GM20431 (cell line): Measurements from ENCODE around the gene ARHGAP8.

ENCODE experiments used
- in situ Hi-C: fragments of 300-500 bp; cut with MseI, MboI; formaldehyde crosslinking; loops from one replicate; pipeline ENCODE4 v1.15.0; 2020; ENCODE audit warnings: low sequenced_read_pairs; ENCODE audit not compliant: unreplicated experiment

Gene ARHGAP8

GRCh38 chr22:44724416-44724815 lies 28.0 kb upstream of the ARHGAP8 start:
- in situ Hi-C loops: no loop called here

DNA sequence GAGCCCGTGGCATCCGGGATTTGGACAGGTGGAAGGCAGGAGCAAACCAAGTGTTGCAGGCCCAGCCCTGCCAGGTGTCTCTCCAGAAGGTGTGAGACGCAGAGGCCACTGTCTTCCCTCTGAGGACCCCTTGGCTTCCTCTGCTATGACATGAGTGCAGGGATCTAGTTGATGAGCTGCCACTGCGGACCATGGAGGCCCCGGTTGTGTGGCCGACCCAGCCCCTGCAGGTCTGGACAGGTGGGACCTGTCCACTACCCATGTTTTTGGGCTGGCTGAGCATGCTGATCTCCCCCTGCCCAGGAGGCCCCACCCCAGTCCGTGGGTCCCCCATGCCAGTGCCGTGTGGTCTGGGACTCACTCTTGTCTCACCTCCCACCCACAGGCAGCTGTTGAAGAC lies 27.5 kb upstream of the ARHGAP8 start:
- in situ Hi-C loops: no loop called here

DNA sequence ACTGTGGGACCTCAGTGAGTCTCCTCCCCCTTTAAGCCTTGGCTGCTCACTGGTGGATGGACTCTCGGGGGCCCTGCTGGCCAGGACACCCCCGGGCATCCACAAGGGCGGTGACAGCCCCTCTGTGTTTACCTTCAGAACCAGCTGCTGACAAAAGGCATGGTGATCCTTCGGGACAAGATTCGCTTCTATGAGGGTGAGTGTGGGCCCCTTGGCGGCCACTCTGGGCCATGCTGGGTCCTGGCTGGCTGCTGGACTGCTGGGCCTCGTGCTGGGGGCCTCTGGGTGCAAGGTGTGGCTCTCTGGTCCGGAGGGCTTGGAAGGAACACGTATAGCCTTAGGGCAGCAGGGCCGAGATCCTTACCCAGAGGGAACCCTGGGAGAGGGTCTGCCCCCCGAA lies 25.9 kb upstream of the ARHGAP8 start:
- in situ Hi-C loops: no loop called here

DNA sequence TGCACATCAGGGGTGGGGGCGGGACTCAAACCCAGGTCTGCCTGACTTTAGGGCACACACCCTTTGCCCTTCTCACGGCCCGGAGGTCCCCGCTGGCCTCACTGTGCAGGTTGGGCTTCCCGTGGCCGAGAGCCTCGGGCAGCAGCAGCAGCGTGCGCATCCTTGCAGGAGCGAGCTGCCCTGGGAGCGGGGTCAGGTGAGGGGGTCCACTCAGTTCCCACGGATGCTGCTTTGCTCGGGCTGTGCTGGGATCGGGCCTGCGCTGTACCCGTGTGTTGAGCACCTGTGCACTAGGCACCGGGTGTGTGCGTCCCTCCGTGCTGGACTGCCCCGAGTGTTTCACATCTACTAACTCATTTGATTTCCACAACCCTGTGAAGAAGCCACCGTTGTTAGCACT lies 25.2 kb upstream of the ARHGAP8 start:
- in situ Hi-C loops: no loop called here

DNA sequence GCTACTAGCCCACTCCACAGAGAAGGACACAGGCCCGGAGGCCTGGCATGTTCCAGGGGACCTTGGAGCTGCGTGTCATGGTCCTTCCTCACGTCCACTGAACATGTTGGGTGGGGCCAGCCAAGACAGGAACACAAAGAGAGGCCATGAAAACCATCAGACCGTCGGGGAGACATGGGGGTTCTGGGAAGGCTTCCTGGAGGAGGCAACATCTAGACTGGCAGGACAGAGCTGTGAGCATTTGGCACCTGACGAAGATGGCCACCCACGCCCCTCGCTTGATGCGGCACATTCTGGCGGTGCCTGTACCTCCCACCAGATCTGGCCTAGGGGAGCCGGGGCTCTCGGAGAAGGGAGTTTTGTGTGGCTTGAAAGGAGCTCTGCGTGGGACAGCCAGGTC lies 24.7 kb upstream of the ARHGAP8 start:
- in situ Hi-C loops: no loop called here

- in situ Hi-C loops: no loop called here
These were observed 23.5 kb upstream of the ARHGAP8 start for GRCh38 chr22:44728761-44729324.

GRCh38 chr22:44729391-44730021 lies 22.9 kb upstream of the ARHGAP8 start:
- in situ Hi-C loops: loop anchor here (5.0 kb wide), 1 partner anchor 32 kb away; no protein-coding TSS in a partner anchor

GRCh38 chr22:44730022-44730393 lies 22.4 kb upstream of the ARHGAP8 start:
- in situ Hi-C loops: loop anchor here (5.0 kb wide), 1 partner anchor 33 kb away; no protein-coding TSS in a partner anchor

DNA sequence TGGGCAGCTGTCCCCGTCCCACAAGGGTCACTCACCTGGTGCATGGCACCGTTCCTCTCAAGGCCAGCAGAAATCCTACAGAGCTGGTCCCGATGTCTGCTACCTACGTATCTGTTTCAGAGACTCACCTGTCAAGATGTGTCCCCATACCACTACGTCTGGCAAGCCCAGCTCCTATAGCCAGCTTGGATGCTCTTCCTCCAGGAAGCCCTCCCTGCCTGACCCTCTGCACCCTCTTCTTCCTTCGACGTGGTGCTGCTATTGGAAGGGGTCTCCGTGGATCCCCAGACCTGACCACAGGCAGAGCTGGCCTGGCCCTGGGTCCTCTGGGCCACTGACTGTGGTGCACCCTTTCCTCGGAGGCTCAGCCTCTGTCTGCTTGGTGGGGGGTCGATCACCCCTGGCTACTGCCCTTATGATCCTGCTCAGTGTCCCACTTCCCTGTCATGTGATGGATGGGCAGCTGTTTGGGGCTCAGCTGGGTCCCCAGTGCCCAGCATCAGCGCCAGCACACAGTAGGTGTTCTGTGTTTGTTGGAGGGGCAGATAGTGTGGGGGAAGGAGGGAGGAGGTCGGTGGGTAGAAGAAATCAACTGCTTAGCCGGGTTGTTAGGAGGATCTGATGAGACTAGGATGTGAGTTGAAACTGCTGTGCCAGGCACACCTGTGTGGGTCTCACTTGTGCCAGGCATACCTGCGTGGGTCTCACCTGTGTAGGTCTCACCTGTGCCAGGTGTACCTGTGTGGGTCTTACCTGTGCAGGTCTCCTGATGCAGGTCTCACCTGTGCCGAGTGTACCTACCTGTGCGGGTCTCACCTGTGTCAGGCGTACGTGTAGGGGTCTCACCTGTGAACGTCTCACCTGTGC lies 21.7 kb upstream of the ARHGAP8 start:
- in situ Hi-C loops: loop anchor here (5.0 kb wide), 1 partner anchor 33 kb away; no protein-coding TSS in a partner anchor

- in situ Hi-C loops: loop anchor here (5.0 kb wide), 1 partner anchor 34 kb away; no protein-coding TSS in a partner anchor
These were observed 20.9 kb upstream of the ARHGAP8 start for GRCh38 chr22:44731357-44731970.

DNA sequence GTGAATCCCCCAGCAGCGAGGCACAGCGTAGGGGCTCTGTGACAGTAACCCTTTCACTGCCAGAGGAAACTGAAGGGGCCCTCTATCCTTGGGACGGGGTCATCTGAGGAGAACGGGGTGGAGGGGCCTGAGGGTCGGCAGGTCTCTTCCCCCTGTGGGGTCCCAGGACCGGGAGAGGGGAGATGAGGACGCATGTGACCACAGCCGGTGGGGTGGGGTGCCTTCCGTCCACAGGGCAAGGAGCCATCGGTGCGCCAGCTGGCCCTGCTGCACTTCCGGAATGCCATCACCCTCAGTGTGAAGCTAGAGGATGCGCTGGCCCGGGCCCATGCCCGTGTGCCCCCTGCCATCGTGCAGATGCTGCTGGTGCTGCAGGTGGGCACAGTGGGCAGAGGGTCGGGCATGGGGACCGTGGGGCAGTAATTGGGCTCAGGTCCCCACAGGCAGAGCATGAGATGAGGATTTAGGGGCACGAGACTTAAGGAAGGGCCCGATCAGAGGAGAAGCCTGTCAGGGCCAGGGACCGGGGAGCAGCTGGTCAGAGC lies 20.3 kb upstream of the ARHGAP8 start:
- in situ Hi-C loops: loop anchor here (5.0 kb wide), 1 partner anchor 35 kb away; no protein-coding TSS in a partner anchor

GRCh38 chr22:44732661-44733060 lies 19.7 kb upstream of the ARHGAP8 start:
- in situ Hi-C loops: loop anchor here (5.0 kb wide), 1 partner anchor 35 kb away; no protein-coding TSS in a partner anchor

DNA sequence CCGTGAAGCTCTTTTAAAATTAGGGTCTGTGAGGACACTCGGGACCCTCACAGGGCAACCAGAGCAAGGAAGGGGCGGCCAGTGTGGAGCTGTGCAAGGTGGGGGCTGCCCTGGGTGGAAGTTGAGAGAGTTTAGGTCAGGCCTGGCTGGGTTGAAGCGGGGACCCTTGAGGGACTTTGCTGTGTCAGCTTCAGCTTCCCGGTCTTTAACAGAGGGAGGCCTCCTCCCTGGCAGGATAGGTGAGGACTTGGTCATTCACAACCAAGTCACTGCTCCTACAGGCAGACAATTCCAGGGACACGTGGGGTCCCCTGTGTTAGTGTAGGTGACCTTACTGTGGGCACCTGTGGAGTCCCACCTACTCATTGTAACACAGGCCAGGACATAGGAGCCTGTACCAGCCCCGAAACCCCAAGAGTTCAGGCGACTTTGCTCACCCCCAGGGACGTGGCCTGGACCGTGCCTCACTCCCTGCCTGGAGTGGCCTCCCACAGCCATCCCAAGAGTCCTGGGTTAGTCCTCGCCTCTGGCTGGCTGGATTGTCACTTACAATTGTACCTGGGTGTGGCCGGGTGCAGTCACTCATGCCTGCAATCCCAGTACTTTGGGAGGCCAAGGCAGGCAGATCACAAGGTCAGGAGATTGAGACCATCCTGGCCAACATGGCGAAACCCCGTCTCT lies 18.8 kb upstream of the ARHGAP8 start:
- in situ Hi-C loops: loop anchor here (5.0 kb wide), 1 partner anchor 36 kb away; no protein-coding TSS in a partner anchor

DNA sequence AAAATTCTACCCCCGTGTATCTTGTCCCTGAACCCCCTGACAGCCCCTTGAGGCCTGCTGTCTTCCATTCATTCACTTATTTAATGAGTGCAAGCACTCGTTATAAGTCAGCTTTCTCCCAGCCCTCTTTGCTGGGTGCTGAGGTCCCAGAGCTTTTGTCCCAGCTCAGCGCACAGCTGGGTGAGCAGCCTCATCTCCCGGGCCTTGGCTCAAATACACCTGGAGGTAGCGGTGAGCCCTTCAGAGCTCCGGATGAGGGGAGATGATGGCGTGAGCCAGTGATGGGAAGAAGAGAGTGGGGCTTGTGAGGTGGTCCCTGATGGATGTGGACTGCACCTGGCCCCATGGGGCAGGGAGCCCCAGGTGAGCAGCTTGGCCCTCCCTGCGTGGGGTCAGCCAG lies 18.1 kb upstream of the ARHGAP8 start:
- in situ Hi-C loops: loop anchor here (5.0 kb wide), 1 partner anchor 37 kb away; no protein-coding TSS in a partner anchor

- in situ Hi-C loops: loop anchor here (5.0 kb wide), 1 partner anchor 38 kb away; no protein-coding TSS in a partner anchor
These were observed 17.4 kb upstream of the ARHGAP8 start for GRCh38 chr22:44734801-44735517.

GRCh38 chr22:44735518-44736428 lies 16.6 kb upstream of the ARHGAP8 start:
- in situ Hi-C loops: no loop called here

GRCh38 chr22:44736581-44737405 lies 15.6 kb upstream of the ARHGAP8 start:
- in situ Hi-C loops: no loop called here
